HT-29 (cell line): ENCODE results near the gene KRT4. TPM values are rescaled to one million over a fixed set of nuclear protein-coding genes. Genes with fewer than 3 reads are reported as not detected.
"Not testable (repeated sequence)": the region's sequence is repeated elsewhere in the genome, so short reads cannot be mapped to it uniquely, and the experiment has no call there.

Experiments used
- DNase-seq: peaks from one replicate; pipeline ENCODE4 v3.0.0-alpha.2; 2015; ENCODE audit warnings: low spot score
- total RNA-seq: library from RNA; depleted of rRNA; stranded (reverse); fragments of >200 nt; shearing (Covaris generic); gene quantifications from 2 replicates; pipeline ENCODE4 v1.2.3, GENCODE V29; 2014; rRNA removed

Gene KRT4
- total RNA-seq, result 0.47 TPM in 1 of 2 replicates, not detected in the other

GRCh38 chr12:52813885-52814709 is at the start of gene KRT4:
TSS of gene KRT4 (minus strand) at chr12:52814116. CDS start at chr12:52814058, 58 bp downstream.
- DNase-seq, result no peak

GRCh38 chr12:52862023-52862422 is 48.1 kb upstream of the KRT4 start:
- DNase-seq, result no peak

- DNase-seq, result no peak
Observed at GRCh38 chr12:52861511-52861910, 47.6 kb upstream of the KRT4 start.

GRCh38 chr12:52860102-52860823 is 46.3 kb upstream of the KRT4 start:
- DNase-seq, result peak; percentile 59

- no peak for DNase-seq
Observed at GRCh38 chr12:52857500-52857899, 43.6 kb upstream of the KRT4 start.

- no peak for DNase-seq
Observed at GRCh38 chr12:52856787-52857186, 42.9 kb upstream of the KRT4 start.

- DNase-seq, result not testable (repeated sequence)
Observed at GRCh38 chr12:52856077-52856476, 42.2 kb upstream of the KRT4 start.

- no peak for DNase-seq
Observed at GRCh38 chr12:52851787-52852186, 37.9 kb upstream of the KRT4 start.

- DNase-seq, result no peak
Observed at GRCh38 chr12:52850681-52851080, 36.8 kb upstream of the KRT4 start.

GRCh38 chr12:52849511-52849910 is 35.6 kb upstream of the KRT4 start:
- DNase-seq, result no peak

- no peak for DNase-seq
Observed at GRCh38 chr12:52848661-52849255, 34.8 kb upstream of the KRT4 start, which contains the start of gene KRT78. TSS of gene KRT78 (minus strand) at chr12:52848994. CDS start at chr12:52848930, 64 bp downstream.

- DNase-seq, result no peak
Observed at GRCh38 chr12:52847335-52848102, 33.6 kb upstream of the KRT4 start.

GRCh38 chr12:52846356-52846970 is 32.5 kb upstream of the KRT4 start:
- DNase-seq, result no peak

GRCh38 chr12:52845946-52846345 is 32.0 kb upstream of the KRT4 start:
- no peak for DNase-seq

- no peak for DNase-seq
Observed at GRCh38 chr12:52844386-52844785, 30.5 kb upstream of the KRT4 start.

GRCh38 chr12:52839436-52840105 is 25.7 kb upstream of the KRT4 start:
- no peak for DNase-seq

- DNase-seq, result no peak
Observed at GRCh38 chr12:52838609-52839435, 24.9 kb upstream of the KRT4 start.

- DNase-seq, result no peak
Observed at GRCh38 chr12:52837781-52838608, 24.1 kb upstream of the KRT4 start.

GRCh38 chr12:52837413-52837741 is 23.5 kb upstream of the KRT4 start:
- no peak for DNase-seq
